GM12865 (cell line): ENCODE measurements around the gene GPR68.
"Not testable (repeated sequence)": the region's sequence is repeated elsewhere in the genome, so short reads cannot be mapped to it uniquely, and the experiment has no call there.

Experiments
- DNase-seq: peaks from one replicate; pipeline ENCODE4 v3.0.0; 2010; ENCODE audit warnings: low read depth
- H3K4me3 ChIP-seq: 2 replicates; pipeline ENCODE4 v1.5.1; 2011; ENCODE audit warnings: mild to moderate bottlenecking, low read depth, low read length, control low read depth
- TF ChIP-seq, protein P1 (sequence below): IDR thresholded peaks from 2 replicates; pipeline ENCODE4 v1.5.1; 2011; ENCODE audit warnings: low read length, control low read depth, low read depth, inconsistent platforms; ENCODE audit not compliant: insufficient read depth; ENCODE audit errors: missing control alignments

GPR68 gene

GRCh38 chr14:91202234-91202974 is 42.1 kb downstream of the GPR68 start:
- TF ChIP-seq, protein P1, sequence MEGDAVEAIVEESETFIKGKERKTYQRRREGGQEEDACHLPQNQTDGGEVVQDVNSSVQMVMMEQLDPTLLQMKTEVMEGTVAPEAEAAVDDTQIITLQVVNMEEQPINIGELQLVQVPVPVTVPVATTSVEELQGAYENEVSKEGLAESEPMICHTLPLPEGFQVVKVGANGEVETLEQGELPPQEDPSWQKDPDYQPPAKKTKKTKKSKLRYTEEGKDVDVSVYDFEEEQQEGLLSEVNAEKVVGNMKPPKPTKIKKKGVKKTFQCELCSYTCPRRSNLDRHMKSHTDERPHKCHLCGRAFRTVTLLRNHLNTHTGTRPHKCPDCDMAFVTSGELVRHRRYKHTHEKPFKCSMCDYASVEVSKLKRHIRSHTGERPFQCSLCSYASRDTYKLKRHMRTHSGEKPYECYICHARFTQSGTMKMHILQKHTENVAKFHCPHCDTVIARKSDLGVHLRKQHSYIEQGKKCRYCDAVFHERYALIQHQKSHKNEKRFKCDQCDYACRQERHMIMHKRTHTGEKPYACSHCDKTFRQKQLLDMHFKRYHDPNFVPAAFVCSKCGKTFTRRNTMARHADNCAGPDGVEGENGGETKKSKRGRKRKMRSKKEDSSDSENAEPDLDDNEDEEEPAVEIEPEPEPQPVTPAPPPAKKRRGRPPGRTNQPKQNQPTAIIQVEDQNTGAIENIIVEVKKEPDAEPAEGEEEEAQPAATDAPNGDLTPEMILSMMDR = no peak
- no peak overlapping the region for H3K4me3 ChIP-seq
- no peak for DNase-seq

- DNase-seq, H3K4me3 ChIP-seq: not testable (repeated sequence)
Measured at GRCh38 chr14:91200802-91201201, 43.7 kb downstream of the GPR68 start.

DNA sequence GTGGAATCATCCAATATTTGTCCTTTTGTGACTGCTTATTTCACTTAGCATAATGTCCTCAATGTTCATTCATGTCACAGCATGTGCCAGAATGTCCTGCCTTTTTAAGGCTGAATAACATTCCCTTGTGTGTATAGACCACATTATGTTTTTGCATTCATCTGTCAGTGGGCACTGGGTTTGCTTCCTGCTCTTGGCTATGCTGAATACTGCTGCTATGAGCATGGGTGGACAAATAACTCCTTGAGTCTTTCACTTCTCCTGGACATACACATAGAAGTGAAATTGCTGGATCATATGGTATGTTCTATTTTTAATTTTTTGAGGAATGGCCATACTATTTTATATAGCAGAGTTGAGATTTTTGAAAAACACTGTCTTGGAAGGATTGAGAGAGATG is 46.9 kb downstream of the GPR68 start:
- no peak overlapping the region for H3K4me3 ChIP-seq
- TF ChIP-seq, protein P1 = no peak
- no peak for DNase-seq

GRCh38 chr14:91195881-91196280 is 48.6 kb downstream of the GPR68 start:
- no peak for DNase-seq
- H3K4me3 ChIP-seq = no peak overlapping the region
- TF ChIP-seq, protein P1 = no peak

DNA sequence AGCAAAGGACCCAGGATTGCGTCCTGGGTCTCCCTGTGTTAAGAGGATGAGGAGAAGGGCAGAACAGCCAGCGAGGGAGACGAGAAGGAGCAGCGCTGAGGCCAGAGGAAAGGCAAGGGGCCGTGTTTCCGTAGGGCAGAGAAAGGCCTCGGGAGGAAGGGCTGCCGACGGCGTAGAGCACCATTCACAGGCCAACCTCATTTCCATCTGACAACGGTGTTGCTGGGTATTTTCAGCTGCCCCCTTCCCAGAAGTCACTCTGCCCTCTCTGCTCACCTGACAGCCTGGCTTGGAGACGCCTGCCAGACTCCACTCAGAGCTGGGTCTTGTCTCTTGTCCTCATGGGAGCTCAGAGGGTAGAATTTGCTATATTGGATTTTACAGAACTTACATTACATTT is 51.4 kb downstream of the GPR68 start:
- DNase-seq = no peak
- TF ChIP-seq, protein P1 = no peak

DNA sequence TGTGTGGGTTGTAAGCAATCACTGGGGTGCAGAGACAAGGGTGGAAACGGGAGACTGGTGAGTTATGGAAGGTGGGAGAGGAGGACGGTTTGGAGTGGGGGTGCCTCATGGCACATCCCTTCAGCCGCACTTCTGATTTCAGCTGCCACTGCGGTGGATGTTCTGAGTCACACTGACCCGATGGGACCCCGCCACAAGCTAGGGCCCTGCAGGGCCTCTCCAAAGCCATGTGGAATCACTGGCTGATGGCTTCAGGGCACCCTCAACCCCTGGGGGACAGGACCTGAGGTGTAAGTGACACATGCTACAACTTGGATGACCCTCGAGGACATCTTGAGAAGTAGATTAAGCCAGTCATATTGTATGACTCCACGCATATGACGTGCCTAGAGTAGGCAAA is 53.7 kb downstream of the GPR68 start:
- TF ChIP-seq, protein P1 = no peak
- no peak for DNase-seq
- no peak overlapping the region for H3K4me3 ChIP-seq

More for the DNA sequence above, 51.4 kb downstream of the GPR68 start:
- no peak overlapping the region for H3K4me3 ChIP-seq

DNA sequence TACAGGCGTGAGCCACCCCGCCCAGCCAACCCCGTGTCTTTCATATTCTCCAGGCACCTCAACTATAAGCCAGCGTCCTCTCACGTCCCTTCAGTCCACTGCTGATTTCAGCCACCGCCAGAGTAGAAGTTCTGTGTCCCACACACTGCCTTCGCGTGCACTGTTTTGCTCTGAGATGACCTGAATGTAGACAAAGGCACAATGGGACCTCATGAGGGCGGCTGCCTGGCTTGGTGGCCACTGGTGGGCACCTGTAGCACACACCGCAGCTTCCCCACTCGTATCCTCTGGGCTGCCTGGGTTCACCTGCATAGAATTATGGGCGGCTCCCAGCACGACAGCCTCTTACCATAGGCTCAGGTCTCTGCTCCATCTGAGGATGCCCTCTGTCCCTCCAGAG is 57.2 kb downstream of the GPR68 start:
- no peak overlapping the region for H3K4me3 ChIP-seq
- TF ChIP-seq, protein P1 = no peak
- no peak for DNase-seq
